Sigmoid colon (tissue), 7 donors: Measurements from ENCODE around the gene TIMM8B. TPM values are rescaled to one million over a fixed set of nuclear protein-coding genes. Genes with fewer than 3 reads are reported as not detected.
A peak's percentile ranks its signal among the peaks of the same experiment; 100 is the strongest.

Source experiments
- DNase-seq: peaks from one replicate; pipeline ENCODE4 v3.0.0-alpha.2; 2019
- H3K27ac ChIP-seq, 4 donors: fragments of 200-600 bp; sonication (generic); one replicate each; pipeline ENCODE4 v1.5.1; 2016 to 2019; ENCODE audit warnings: mild to moderate bottlenecking in 1 of 4
- H3K27me3 ChIP-seq, 3 donors: fragments of 200-600 bp; sonication (generic); one replicate each; pipeline ENCODE4 v1.5.1; 2019; ENCODE audit warnings: mild to moderate bottlenecking in 1 of 3
- H3K36me3 ChIP-seq, 4 donors: fragments of 200-600 bp; sonication (generic); one replicate each; pipeline ENCODE4 v1.5.1; 2016 to 2019
- H3K4me1 ChIP-seq, 4 donors: fragments of 200-600 bp; sonication (generic); one replicate each; pipeline ENCODE4 v1.5.1; 2017 to 2019
- H3K4me3 ChIP-seq, 4 donors: fragments of 200-600 bp; sonication (generic); one replicate each; pipeline ENCODE4 v1.5.1; 2017 to 2019; ENCODE audit warnings: mild to moderate bottlenecking in 2 of 4, moderate library complexity in 1 of 4
- H3K9me3 ChIP-seq, 4 donors: fragments of 200-600 bp in 3 of 4; sonication (generic) in 3 of 4; one replicate each; pipeline versions ENCODE4 v1.5.1 to v1.6.1; 2013 to 2019
- CTCF ChIP-seq, 4 experiments: fragments of 450-650 bp in 3 of 4; fragments of 200-600 bp in 1 of 4; IDR thresholded peaks; one replicate each; pipeline ENCODE4 v1.5.1; 2016 to 2019; ENCODE audit warnings: antibody characterized with exemption in 4 of 4, mild to moderate bottlenecking in 3 of 4, moderate library complexity in 2 of 4
- EP300 ChIP-seq, 4 donors: sonication (generic); formaldehyde crosslinking; IDR thresholded peaks; one replicate each; pipeline ENCODE4 v1.6.1; 2017; ENCODE audit warnings: antibody characterized with exemption in 4 of 4
- POLR2A ChIP-seq, 2 donors: fragments of 450-650 bp; IDR thresholded peaks; one replicate each; pipeline ENCODE4 v1.6.1; 2016; ENCODE audit warnings: antibody characterized with exemption in 2 of 2, mild to moderate bottlenecking in 2 of 2, moderate library complexity in 2 of 2
- POLR2AphosphoS5 ChIP-seq, 4 donors: sonication (generic); formaldehyde crosslinking; IDR thresholded peaks; one replicate each; pipeline ENCODE4 v1.6.1; 2017; ENCODE audit warnings: antibody characterized with exemption in 4 of 4
- WGBS, 2 donors: extraction: QIAGEN DNeasy Blood & Tissue Kit; methylation state at CpG; one replicate each; pipeline ENCODE4 v1.1.7; 2013; 5-methylcytosine and 5-hydroxymethylcytosine counted together
- intact Hi-C: fragments of 100-400 bp; cut with DNase I; formaldehyde crosslinking; loops from one replicate; pipeline ENCODE4 v1.15.1; 2023
- polyA plus RNA-seq, 3 donors: library from polyadenylated mRNA; stranded (reverse); fragments of 200-250 nt; gene quantifications; one replicate each; pipeline ENCODE4 v1.2.3, GENCODE V29; 2013
- total RNA-seq, 4 donors: library from RNA; depleted of rRNA; stranded (reverse); fragments of >200 nt; gene quantifications; one replicate each; pipeline ENCODE4 v1.1.0, GENCODE V29; 2016
- donor health status: healthy with polysubstance abuse.
- donor health status: Bipolar disorder and iron deficiency.
- donor health status: healthy.

The TIMM8B gene
- total RNA-seq (10 to 100 TPM; 19.1 to 62.1 (median 40.5) TPM), polyA plus RNA-seq (100 to 1,000 TPM; 152 to 153 (median 153) TPM)

GRCh38 chr11:112086422-112087191 lies at the start of gene TIMM8B, which contains the start of gene SDHD:
Gene TIMM8B, minus strand, starts transcription at chr11:112086756. Its CDS starts 33 bp downstream, at chr11:112086723.
Gene SDHD, plus strand, starts transcription at chr11:112086873. Its CDS starts 35 bp downstream, at chr11:112086908.
- peaks cover 0 to 38% (median 33%) of the 10 kb centered on the region in 4 donors for H3K4me1 ChIP-seq
- peak within 1 kb of the TSS; percentile 81 to 86 (median 82) for H3K27ac ChIP-seq
- no peaks in the 10 kb centered on the region for H3K27me3 ChIP-seq
- WGBS, 2 donors = 0% methylated on average over 45 of the region's 45 CpGs
- peak within 1 kb of the TSS; percentile 74 to 81 (median 75) for H3K4me3 ChIP-seq
- peak; percentile 98 for DNase-seq
- no peaks in the 10 kb centered on the region for H3K9me3 ChIP-seq
- peak; percentile 37 to 53 for TF ChIP-seq POLR2A (IDR thresholded peaks at IDR 0.05)
- peak; percentile 75 to 88 (median 87) for TF ChIP-seq POLR2AphosphoS5 (IDR thresholded peaks at IDR 0.05)
- TF ChIP-seq CTCF (IDR thresholded peaks at IDR 0.05) = peak in 2 of 4 experiments; percentile 20 to 36
- no peak for TF ChIP-seq EP300 (IDR thresholded peaks at IDR 0.05)
- H3K36me3 ChIP-seq = peaks cover 10 to 76% (median 46%) of the 10 kb centered on the region in 4 donors
- intact Hi-C loops = loop anchor here (5.0 kb wide), 1 partner anchor 209 kb away; the partner anchor contains the start of genes CFAP68 and FDXACB1

GRCh38 chr11:112134473-112134872 lies 47.9 kb upstream of the TIMM8B start:
- Histone ChIP-seq H3K36me3 (no peaks in the 10 kb centered on the region), H3K4me3 (no peak overlapping the region), H3K9me3 (no peaks in the 10 kb centered on the region), H3K27ac (no peak overlapping the region), H3K27me3 (no peaks in the 10 kb centered on the region), H3K4me1 (no peaks in the 10 kb centered on the region)
- WGBS, 2 donors = 18 to 63% methylated on average over 3 of the region's 4 CpGs
- DNase-seq = no peak
- intact Hi-C loops = no loop called here
- no peak for TF ChIP-seq CTCF (IDR thresholded peaks at IDR 0.05)
- no peak for TF ChIP-seq POLR2AphosphoS5 (IDR thresholded peaks at IDR 0.05)
- no peak for TF ChIP-seq EP300 (IDR thresholded peaks at IDR 0.05)
- TF ChIP-seq POLR2A (IDR thresholded peaks at IDR 0.05) = no peak

- Histone ChIP-seq H3K9me3 (no peaks in the 10 kb centered on the region), H3K27ac (no peak overlapping the region), H3K36me3 (no peaks in the 10 kb centered on the region), H3K4me1 (peaks cover 0 to 10% (median 8%) of the 10 kb centered on the region in 4 donors), H3K27me3 (no peaks in the 10 kb centered on the region), H3K4me3 (no peak overlapping the region)
- TF ChIP-seq CTCF (IDR thresholded peaks at IDR 0.05) = no peak
- TF ChIP-seq POLR2A (IDR thresholded peaks at IDR 0.05) = no peak
- TF ChIP-seq EP300 (IDR thresholded peaks at IDR 0.05) = no peak
- TF ChIP-seq POLR2AphosphoS5 (IDR thresholded peaks at IDR 0.05) = no peak
- intact Hi-C loops = no loop called here
- WGBS, 2 donors = 39 to 58% methylated on average over 2 of the region's 2 CpGs
- no peak for DNase-seq
Measured at GRCh38 chr11:112132737-112133136, 46.2 kb upstream of the TIMM8B start.

GRCh38 chr11:112129656-112130055 lies 43.1 kb upstream of the TIMM8B start:
- no peak for TF ChIP-seq POLR2A (IDR thresholded peaks at IDR 0.05)
- TF ChIP-seq CTCF (IDR thresholded peaks at IDR 0.05) = no peak
- no peak for TF ChIP-seq POLR2AphosphoS5 (IDR thresholded peaks at IDR 0.05)
- no peak for TF ChIP-seq EP300 (IDR thresholded peaks at IDR 0.05)
- Histone ChIP-seq H3K36me3 (no peaks in the 10 kb centered on the region), H3K4me3 (no peak overlapping the region), H3K27ac (no peak overlapping the region), H3K9me3 (no peaks in the 10 kb centered on the region), H3K27me3 (no peaks in the 10 kb centered on the region), H3K4me1 (peaks cover 0 to 10% (median 8%) of the 10 kb centered on the region in 4 donors)
- no peak for DNase-seq
- WGBS, 2 donors = 67 to 71% methylated on average over 5 of the region's 5 CpGs
- intact Hi-C loops = no loop called here
